Heart right ventricle (tissue), 16 donors: ENCODE measurements around the gene MS4A12. TPM values are rescaled to one million over a fixed set of nuclear protein-coding genes. Genes with fewer than 3 reads are reported as not detected.

ENCODE experiments used
- ATAC-seq, 8 donors: fragments of 200-7000 bp; cut with Tn5 transposase; one replicate each; pipeline ENCODE4 v1.9.1; 2020; ENCODE audit warnings: mild to moderate bottlenecking in 8 of 8, moderate library complexity in 8 of 8, moderate number of reproducible peaks in 1 of 8
- DNase-seq, 2 donors: peaks; one replicate each; pipeline ENCODE4 v3.0.0-alpha.2; 2020
- H3K27ac ChIP-seq, 10 donors: fragments of 200-600 bp; sonication (generic) in 2 of 10; one replicate each; pipeline versions ENCODE4 v1.5.0 to v1.8.0; 2020 to 2022; ENCODE audit warnings: mild to moderate bottlenecking in 3 of 10
- H3K27me3 ChIP-seq, 7 donors: fragments of 200-600 bp; one replicate each; pipeline ENCODE4 v1.8.0; 2021 to 2022; ENCODE audit warnings: mild to moderate bottlenecking in 2 of 7
- H3K36me3 ChIP-seq, 9 donors: fragments of 200-600 bp; sonication (generic) in 1 of 9; one replicate each; pipeline versions ENCODE4 v1.5.0 to v1.8.0; 2020 to 2022; ENCODE audit warnings: mild to moderate bottlenecking in 2 of 9
- H3K4me1 ChIP-seq, 9 donors: fragments of 200-600 bp; sonication (generic) in 1 of 9; one replicate each; pipeline versions ENCODE4 v1.5.0 to v1.8.0; 2020 to 2022; ENCODE audit warnings: mild to moderate bottlenecking in 4 of 9
- H3K4me3 ChIP-seq, 10 donors: fragments of 200-600 bp; sonication (generic) in 2 of 10; one replicate each; pipeline versions ENCODE4 v1.5.0 to v1.8.0; 2020 to 2022; ENCODE audit warnings: mild to moderate bottlenecking in 7 of 10, moderate library complexity in 2 of 10
- H3K9me3 ChIP-seq, 11 donors: fragments of 200-600 bp in 10 of 11; sonication (generic) in 2 of 11; one replicate each; pipeline versions ENCODE4 v1.5.0 to v1.8.0; 2013 to 2022; ENCODE audit warnings: mild to moderate bottlenecking in 2 of 11, control low read depth in 1 of 11, moderate library complexity in 1 of 11
- CTCF ChIP-seq, 9 donors: fragments of 200-600 bp; sonication (generic) in 2 of 9; IDR thresholded peaks; one replicate each; pipeline versions ENCODE4 v1.5.0 to v1.8.0; 2021 to 2022; ENCODE audit warnings: antibody characterized with exemption in 9 of 9, mild to moderate bottlenecking in 5 of 9, moderate library complexity in 1 of 9
- WGBS, 2 donors: extraction: QIAGEN DNeasy Blood & Tissue Kit; methylation state at CpG; one replicate each; pipeline ENCODE4 v1.1.7; 2013; ENCODE audit warnings: inconsistent platforms in 1 of 2; 5-methylcytosine and 5-hydroxymethylcytosine counted together
- intact Hi-C, 10 donors: fragments of 100-400 bp; cut with DNase I; formaldehyde crosslinking; loops; one replicate each; pipeline versions ENCODE4 v1.11.1 to v1.14.2; 2022
- polyA plus RNA-seq, 2 donors: library from polyadenylated mRNA; stranded (reverse); fragments of 200-250 nt; gene quantifications; one replicate each; pipeline ENCODE4 v1.2.3, GENCODE V29; 2013
- total RNA-seq, 10 donors: library from RNA; stranded (reverse); fragmentation: NEBNext Ultra II Directional in 3 of 10; extraction: Animal tissue kit (Norgen Biotek cat#: 25700) in 3 of 10; gene quantifications; one replicate each; pipeline versions ENCODE4 v1.2.1 to v1.2.4, GENCODE V29; 2021 to 2023
- donor health status: Arrhythmogenic right ventricular cardiomyopathy.
- donor health status: ischemic (EF 13 %, LVEDD 7.1; RV severe dilation, severe dysfunction).
- donor health status: healthy with polysubstance abuse.
- donor health status: DM: no; HTN: yes; CAD: no.
- donor health status: DM: no; HTN: no; CAD: no.
- donor health status: ischemic (EF 25% LVEDD 6.9; RV normal size, moderate dysfunction).
- donor health status: ischemic (EF 25% LVEDD 5.7; RV mildly dilated, moderate dysfunction).
- donor health status: healthy.
- donor health status: DM: yes; HTN: yes; CAD: no.
- donor health status: Ischemic cardiomyopathy.
- donor health status: ischemic (EF 35%, LVEDD 5.7; RV mildly dilated, moderate dysfunction).
- donor health status: nonischemic (EF 11% LVEDD 7.7; RV severe dilation, severe dysfunction).
- donor health status: DM: yes; HTN: yes; CAD: no.
- donor health status: PGD.
- donor health status: ischemic (EF 29% LVEDD 5.4; RV normal size, mild dysfunction).
- donor health status: nonischemic (EF 23%, LVEDD 6.1; RV moderate dilation, normal function).

Gene MS4A12
- total and polyA plus RNA-seq, 12 donors, result 0.36 TPM; not detected in 11

GRCh38 chr11:60469723-60470122 lies 22.9 kb upstream of the MS4A12 start:
- Histone ChIP-seq H3K36me3 (no peaks in the 10 kb centered on the region), H3K9me3 (peaks cover 0 to 4% (median 0%) of the 10 kb centered on the region in 11 donors), H3K4me1 (peaks cover 0 to 6% (median 0%) of the 10 kb centered on the region in 9 donors), H3K27me3 (no peaks in the 10 kb centered on the region), H3K27ac (no peak overlapping the region), H3K4me3 (no peak overlapping the region)
- 58 to 61% methylated on average over 2 of the region's 2 CpGs for WGBS, 2 donors
- ATAC-seq (no peak), DNase-seq (no peak)
- intact Hi-C loops, result loop anchor here in 1 of 10 donors (10.0 kb wide), 1 partner anchor 55 kb away; no protein-coding TSS in a partner anchor
- no peak for TF ChIP-seq CTCF (IDR thresholded peaks at IDR 0.05)

- ATAC-seq, result peak in 3 of 8 donors; percentile 38 to 62 (median 53)
- Histone ChIP-seq H3K27ac (peak overlapping the region in 1 of 10 donors; percentile 73), H3K4me3 (no peak overlapping the region), H3K36me3 (no peaks in the 10 kb centered on the region), H3K27me3 (no peaks in the 10 kb centered on the region), H3K4me1 (peaks cover 0 to under 1% (median 0%) of the 10 kb centered on the region in 9 donors), H3K9me3 (peaks cover 0 to 4% (median 0%) of the 10 kb centered on the region in 11 donors)
- intact Hi-C loops, result loop anchor here in 1 of 10 donors (10.0 kb wide), 1 partner anchor 62 kb away; no protein-coding TSS in a partner anchor
- no peak for TF ChIP-seq CTCF (IDR thresholded peaks at IDR 0.05)
- 43 to 58% methylated on average over 6 of the region's 6 CpGs for WGBS, 2 donors
- no peak for DNase-seq
Observed at GRCh38 chr11:60477035-60477445, 15.5 kb upstream of the MS4A12 start.

- TF ChIP-seq CTCF (IDR thresholded peaks at IDR 0.05), result no peak
- Histone ChIP-seq H3K27me3 (no peaks in the 10 kb centered on the region), H3K4me3 (no peak overlapping the region), H3K27ac (peak overlapping the region in 1 of 10 donors; percentile 10), H3K36me3 (no peaks in the 10 kb centered on the region), H3K4me1 (peaks cover 0 to 7% (median 0%) of the 10 kb centered on the region in 9 donors), H3K9me3 (no peaks in the 10 kb centered on the region)
- intact Hi-C loops, result no loop called here
- WGBS, 2 donors, result 27 to 30% methylated on average over 2 of the region's 2 CpGs
- DNase-seq (no peak), ATAC-seq (peak in 4 of 8 donors; percentile 33 to 52 (median 38))
Observed at GRCh38 chr11:60482361-60482760, 10.2 kb upstream of the MS4A12 start.

GRCh38 chr11:60485987-60486386 lies 6.6 kb upstream of the MS4A12 start:
- Histone ChIP-seq H3K27me3 (peaks cover 0 to 7% (median 0%) of the 10 kb centered on the region in 7 donors), H3K36me3 (no peaks in the 10 kb centered on the region), H3K27ac (no peak overlapping the region), H3K4me3 (no peak overlapping the region), H3K4me1 (peaks cover 0 to 7% (median 0%) of the 10 kb centered on the region in 9 donors), H3K9me3 (no peaks in the 10 kb centered on the region)
- intact Hi-C loops, result no loop called here
- 63 to 65% methylated on average over 5 of the region's 5 CpGs for WGBS, 2 donors
- no peak for ATAC-seq
- TF ChIP-seq CTCF (IDR thresholded peaks at IDR 0.05), result peak in 2 of 9 donors; percentile 11 to 41
- DNase-seq, result no peak
